ENCODE results near the gene COX10.
"Not testable (repeated sequence)": the region's sequence is repeated elsewhere in the genome, so short reads cannot be mapped to it uniquely, and the experiment has no call there.

COX10 gene

GRCh38 chr17:14235047-14235446, 165.7 kb downstream of the COX10 start:
- H3K27ac ChIP-seq; DNase-seq (ENCODE audit: low read depth, low spot score): not testable (repeated sequence)

- not testable (repeated sequence) for H3K27ac ChIP-seq; DNase-seq (ENCODE audit: low read depth, low spot score)
Measured at GRCh38 chr17:14236032-14236431, 166.7 kb downstream of the COX10 start.

GRCh38 chr17:14236762-14237161, 167.5 kb downstream of the COX10 start, which contains the start of gene CDRT15:
Gene CDRT15 (minus strand): TSS chr17:14236862. CDS start chr17:14236833, 29 bp downstream.
- H3K27ac ChIP-seq; DNase-seq (ENCODE audit: low read depth, low spot score): not testable (repeated sequence)

GRCh38 chr17:14239271-14239670, 170.0 kb downstream of the COX10 start:
- not testable (repeated sequence) for H3K27ac ChIP-seq; DNase-seq (ENCODE audit: low read depth, low spot score)

GRCh38 chr17:14245002-14245401, 175.7 kb downstream of the COX10 start:
- H3K27ac ChIP-seq: no peak overlapping the region
- no peak for DNase-seq (ENCODE audit: low read depth, low spot score)

GRCh38 chr17:14245629-14246028, 176.3 kb downstream of the COX10 start:
- no peak for DNase-seq (ENCODE audit: low read depth, low spot score)
- no peak overlapping the region for H3K27ac ChIP-seq
